ENCODE results near the gene PLCB1. TPM values are rescaled to one million over a fixed set of nuclear protein-coding genes. Genes with fewer than 3 reads are reported as not detected.

The PLCB1 gene
- total RNA-seq, 1 experiment from 2014 or later = 6.0 TPM

GRCh38 chr20:8796088-8796660, 664.1 kb downstream of the PLCB1 start:
- TF ChIP-seq CTCF (IDR thresholded peaks at IDR 0.05; ENCODE audit: unreplicated experiment) = no peak

GRCh38 chr20:8798505-8798904, 666.4 kb downstream of the PLCB1 start:
- BruUV-seq (replicated peaks) = no TSS peak
- CTCF ChIA-PET = no interaction called here
- intact Hi-C loops (cut with micrococcal nuclease; ENCODE audit: unreplicated experiment) = no loop called here
- Mint-ChIP-seq H3K9me3 (ENCODE audit: low read depth, unreplicated experiment) (peaks cover 4% of the 10 kb centered on the region), H3K27me3 (ENCODE audit: unreplicated experiment) (peaks cover 14% of the 10 kb centered on the region), H3K4me1 (ENCODE audit: low read depth, unreplicated experiment) (no peaks in the 10 kb centered on the region), H3K27ac (ENCODE audit: unreplicated experiment) (no peak overlapping the region), H3K36me3 (ENCODE audit: insufficient read depth, unreplicated experiment) (no peaks in the 10 kb centered on the region), H3K4me3 (ENCODE audit: low read depth, unreplicated experiment) (no peak overlapping the region)
- TF ChIP-seq CTCF (IDR thresholded peaks at IDR 0.05; ENCODE audit: unreplicated experiment) = no peak
- DNase-seq = no peak

More at GRCh38 chr20:8796088-8796660, 664.1 kb downstream of the PLCB1 start:
- Mint-ChIP-seq H3K9me3 (ENCODE audit: low read depth, unreplicated experiment) (no peaks in the 10 kb centered on the region), H3K4me3 (ENCODE audit: low read depth, unreplicated experiment) (no peak overlapping the region), H3K36me3 (ENCODE audit: insufficient read depth, unreplicated experiment) (no peaks in the 10 kb centered on the region), H3K27me3 (ENCODE audit: unreplicated experiment) (no peaks in the 10 kb centered on the region), H3K27ac (ENCODE audit: unreplicated experiment) (no peak overlapping the region), H3K4me1 (ENCODE audit: low read depth, unreplicated experiment) (no peaks in the 10 kb centered on the region)
- DNase-seq = no peak
- no TSS peak for BruUV-seq (replicated peaks)
- CTCF ChIA-PET = no interaction called here
- intact Hi-C loops (cut with micrococcal nuclease; ENCODE audit: unreplicated experiment) = no loop called here

- TF ChIP-seq CTCF (IDR thresholded peaks at IDR 0.05; ENCODE audit: unreplicated experiment) = no peak
- CTCF ChIA-PET = no interaction called here
- H3K4me3 Mint-ChIP-seq (ENCODE audit: low read depth, unreplicated experiment) = no peak overlapping the region
- no peak for DNase-seq
- no peaks in the 10 kb centered on the region for H3K4me1 Mint-ChIP-seq (ENCODE audit: low read depth, unreplicated experiment)
- intact Hi-C loops (cut with micrococcal nuclease; ENCODE audit: unreplicated experiment) = no loop called here
- no peak overlapping the region for H3K27ac Mint-ChIP-seq (ENCODE audit: unreplicated experiment)
- H3K27me3 Mint-ChIP-seq (ENCODE audit: unreplicated experiment) = peaks cover 14% of the 10 kb centered on the region
- H3K9me3 Mint-ChIP-seq (ENCODE audit: low read depth, unreplicated experiment) = peaks cover 4% of the 10 kb centered on the region
- no peaks in the 10 kb centered on the region for H3K36me3 Mint-ChIP-seq (ENCODE audit: insufficient read depth, unreplicated experiment)
- BruUV-seq (replicated peaks) = no TSS peak
Observed at GRCh38 chr20:8800089-8800488, 668.0 kb downstream of the PLCB1 start.

GRCh38 chr20:8801686-8802085, 669.6 kb downstream of the PLCB1 start:
- no peak for DNase-seq
- peaks cover 14% of the 10 kb centered on the region for H3K27me3 Mint-ChIP-seq (ENCODE audit: unreplicated experiment)
- no peak overlapping the region for H3K27ac Mint-ChIP-seq (ENCODE audit: unreplicated experiment)
- no peak for TF ChIP-seq CTCF (IDR thresholded peaks at IDR 0.05; ENCODE audit: unreplicated experiment)
- H3K9me3 Mint-ChIP-seq (ENCODE audit: low read depth, unreplicated experiment) = peaks cover 4% of the 10 kb centered on the region
- intact Hi-C loops (cut with micrococcal nuclease; ENCODE audit: unreplicated experiment) = no loop called here
- CTCF ChIA-PET = no interaction called here
- no TSS peak for BruUV-seq (replicated peaks)
- H3K4me3 Mint-ChIP-seq (ENCODE audit: low read depth, unreplicated experiment) = no peak overlapping the region
- H3K4me1 Mint-ChIP-seq (ENCODE audit: low read depth, unreplicated experiment) = no peaks in the 10 kb centered on the region
- H3K36me3 Mint-ChIP-seq (ENCODE audit: insufficient read depth, unreplicated experiment) = no peaks in the 10 kb centered on the region

Data from Calu3 (cell line).